ENCODE data around the gene AGAP9.
"Not testable (repeated sequence)": the region's sequence is repeated elsewhere in the genome, so short reads cannot be mapped to it uniquely, and the experiment has no call there.

- not testable (repeated sequence) for TF ChIP-seq CTCF (IDR thresholded peaks at IDR 0.05); REST (IDR thresholded peaks at IDR 0.05; ENCODE audit: insufficient read depth in 1 of 2, low read depth in 2 of 2, low read length in 1 of 2); POLR2AphosphoS5 (IDR thresholded peaks at IDR 0.05; ENCODE audit: low read depth, low read length)
These were observed 49.9 kb downstream of the AGAP9 start for GRCh38 chr10:47473516-47473915.
